HG03354 (cell line): Measurements from ENCODE around the gene PRRG3.
"Not testable (repeated sequence)": the region's sequence is repeated elsewhere in the genome, so short reads cannot be mapped to it uniquely, and the experiment has no call there.

ENCODE experiments used
- ATAC-seq: cut with Tn5 transposase; IDR thresholded peaks from one replicate; pipeline ENCODE4 v1.9.1; 2021; ENCODE audit warnings: mild to moderate bottlenecking; ENCODE audit not compliant: unreplicated experiment, poor library complexity, severe bottlenecking

The PRRG3 gene

GRCh38 chrX:151694661-151695582, at the start of gene PRRG3:
TSS of gene PRRG3 (plus strand) at chrX:151695458. CDS start at chrX:151698815, 3,357 bp downstream.
- no peak for ATAC-seq

GRCh38 chrX:151675121-151675746, 20.0 kb upstream of the PRRG3 start:
- ATAC-seq, result no peak

- ATAC-seq, result no peak
Observed at GRCh38 chrX:151676196-151676595, 19.1 kb upstream of the PRRG3 start.

- ATAC-seq, result no peak
Observed at GRCh38 chrX:151679798-151680402, 15.4 kb upstream of the PRRG3 start.

GRCh38 chrX:151680805-151681204, 14.5 kb upstream of the PRRG3 start:
- ATAC-seq, result peak; percentile 95

- no peak for ATAC-seq
Observed at GRCh38 chrX:151687635-151688034, 7.6 kb upstream of the PRRG3 start.

GRCh38 chrX:151688695-151689094, 6.6 kb upstream of the PRRG3 start:
- no peak for ATAC-seq

- no peak for ATAC-seq
Observed at GRCh38 chrX:151692825-151693224, 2.4 kb upstream of the PRRG3 start.

- no peak for ATAC-seq
Observed at GRCh38 chrX:151694121-151694520, 1.1 kb upstream of the PRRG3 start.

- no peak for ATAC-seq
Observed at GRCh38 chrX:151695583-151696340, 504 bp downstream of the PRRG3 start.

- ATAC-seq, result not testable (repeated sequence)
Observed at GRCh38 chrX:151697082-151697481, 1.8 kb downstream of the PRRG3 start.

- ATAC-seq, result no peak
Observed at GRCh38 chrX:151697522-151697921, 2.3 kb downstream of the PRRG3 start.

GRCh38 chrX:151698485-151698884, 3.2 kb downstream of the PRRG3 start:
- ATAC-seq, result no peak

GRCh38 chrX:151699746-151700145, 4.5 kb downstream of the PRRG3 start:
- ATAC-seq, result no peak

- ATAC-seq, result no peak
Observed at GRCh38 chrX:151700581-151700980, 5.3 kb downstream of the PRRG3 start.

GRCh38 chrX:151701071-151701470, 5.8 kb downstream of the PRRG3 start:
- ATAC-seq, result no peak

- no peak for ATAC-seq
Observed at GRCh38 chrX:151701531-151701930, 6.3 kb downstream of the PRRG3 start.

- no peak for ATAC-seq
Observed at GRCh38 chrX:151702026-151702714, 6.9 kb downstream of the PRRG3 start.

- no peak for ATAC-seq
Observed at GRCh38 chrX:151702741-151703340, 7.6 kb downstream of the PRRG3 start.
